Measurements from ENCODE around the gene DCAF7. TPM values are rescaled to one million over a fixed set of nuclear protein-coding genes. Genes with fewer than 3 reads are reported as not detected.

The DCAF7 gene
- polyA plus RNA-seq, 3 donors = 106 to 121 (median 112) TPM

- DNase-seq = peak; percentile 49
Observed at GRCh38 chr17:63519972-63520882, 30.1 kb upstream of the DCAF7 start.

GRCh38 chr17:63523253-63523855 is 26.9 kb upstream of the DCAF7 start, which contains the start of gene KCNH6:
Gene KCNH6 (plus strand): TSS chr17:63523358. CDS start chr17:63523414, 56 bp downstream.
- DNase-seq = no peak

DNA sequence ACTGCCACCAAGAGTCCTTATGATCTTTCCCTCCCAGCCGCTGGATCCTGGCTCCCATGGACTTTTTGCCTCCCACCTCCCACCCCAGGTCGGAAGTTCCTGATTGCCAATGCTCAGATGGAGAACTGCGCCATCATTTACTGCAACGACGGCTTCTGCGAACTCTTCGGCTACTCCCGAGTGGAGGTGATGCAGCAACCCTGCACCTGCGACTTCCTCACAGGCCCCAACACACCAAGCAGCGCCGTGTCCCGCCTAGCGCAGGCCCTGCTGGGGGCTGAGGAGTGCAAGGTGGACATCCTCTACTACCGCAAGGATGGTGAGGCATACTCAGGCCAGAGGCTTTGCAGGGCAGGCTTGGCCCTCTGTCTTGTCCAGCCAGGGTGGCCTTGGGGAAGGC is 26.2 kb upstream of the DCAF7 start:
- no peak for DNase-seq

DNA sequence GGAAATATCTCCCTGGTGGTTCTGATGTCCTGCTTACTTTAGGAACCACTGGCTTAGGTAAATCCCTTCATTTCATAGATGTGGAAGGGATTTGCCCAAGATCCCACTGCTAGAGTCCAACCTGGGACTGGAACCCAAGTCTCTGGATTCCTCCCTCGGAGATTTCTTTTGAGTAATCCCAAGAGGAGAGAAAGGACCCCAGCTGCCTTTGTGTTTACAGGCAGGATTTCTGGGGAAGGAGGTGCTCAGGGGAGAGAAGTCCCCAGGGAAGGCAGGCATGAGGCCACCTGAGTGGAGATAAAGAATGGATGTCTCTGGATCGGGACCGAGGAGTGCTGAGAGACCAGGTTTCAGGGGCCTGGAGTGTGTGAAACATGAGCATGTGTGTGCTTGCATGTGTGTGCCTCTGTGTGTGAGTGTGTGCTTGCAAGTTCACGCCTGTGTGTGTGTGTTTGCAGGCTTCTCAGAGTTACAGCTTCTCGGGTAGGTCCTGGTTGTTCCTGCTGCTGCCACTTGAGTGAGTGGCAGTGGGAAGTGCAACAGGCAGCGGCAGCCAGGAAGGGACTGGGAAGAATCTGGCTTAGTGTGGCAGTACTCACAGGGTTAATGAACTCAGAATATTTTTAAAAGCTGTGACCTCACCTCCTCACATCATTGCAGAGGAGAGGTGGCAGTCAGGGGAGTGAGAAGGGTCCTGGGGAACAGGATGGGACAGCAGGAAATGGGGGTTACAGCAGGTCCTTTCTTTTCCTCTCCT is 24.9 kb upstream of the DCAF7 start:
- DNase-seq = no peak

GRCh38 chr17:63526861-63527260 is 23.4 kb upstream of the DCAF7 start:
- no peak for DNase-seq

DNA sequence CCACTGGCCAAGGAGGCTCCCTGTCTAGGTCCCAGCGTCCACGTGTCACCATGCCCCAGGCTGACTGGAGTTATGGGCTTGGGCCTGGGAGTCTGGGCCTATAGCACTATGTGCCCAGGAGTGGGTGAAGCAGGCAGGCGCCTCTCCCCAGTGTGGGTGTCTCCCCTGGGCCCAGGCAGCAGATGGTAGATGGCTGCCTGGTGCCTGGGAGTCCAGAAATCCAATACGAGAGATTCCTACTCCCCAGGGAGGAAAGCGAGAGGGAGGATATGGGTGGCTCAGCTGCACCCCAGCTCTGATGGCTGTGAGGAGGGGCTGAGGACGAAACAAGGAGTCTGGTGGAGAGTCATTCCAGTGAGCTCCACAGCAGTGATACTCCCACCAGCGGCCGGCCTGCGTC is 22.1 kb upstream of the DCAF7 start:
- DNase-seq = no peak

DNA sequence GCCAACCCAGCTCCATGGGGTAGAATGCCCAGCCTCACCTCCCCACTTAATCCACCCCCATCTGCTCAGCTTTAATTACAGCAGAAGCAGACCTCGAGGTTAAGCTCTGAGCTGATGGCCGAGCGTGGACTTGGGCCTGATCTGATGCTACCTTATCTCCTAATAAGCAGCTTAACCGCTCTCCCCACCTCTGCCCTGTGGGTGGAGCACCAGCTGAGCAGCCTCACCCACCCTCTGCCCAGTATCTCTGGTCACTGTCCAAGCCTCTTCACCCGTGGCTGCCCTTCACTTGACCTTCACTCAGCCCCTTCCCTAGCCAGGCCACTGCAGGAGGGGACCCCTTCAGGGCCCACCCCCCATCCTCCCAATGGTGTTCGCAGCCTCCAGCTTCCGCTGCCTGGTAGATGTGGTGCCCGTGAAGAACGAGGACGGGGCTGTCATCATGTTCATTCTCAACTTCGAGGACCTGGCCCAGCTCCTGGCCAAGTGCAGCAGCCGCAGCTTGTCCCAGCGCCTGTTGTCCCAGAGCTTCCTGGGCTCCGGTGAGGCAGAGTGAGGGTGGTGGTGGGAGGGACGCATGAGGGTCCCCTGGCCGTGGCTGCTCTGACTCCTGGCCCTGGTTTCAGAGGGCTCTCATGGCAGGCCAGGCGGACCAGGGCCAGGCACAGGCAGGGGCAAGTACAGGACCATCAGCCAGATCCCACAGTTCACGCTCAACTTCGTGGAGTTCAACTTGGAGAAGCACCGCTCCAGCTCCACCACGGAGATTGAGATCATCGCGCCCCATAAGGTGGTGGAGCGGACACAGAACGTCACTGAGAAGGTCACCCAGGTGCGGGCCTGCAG is 20.3 kb upstream of the DCAF7 start:
- no peak for DNase-seq

DNA sequence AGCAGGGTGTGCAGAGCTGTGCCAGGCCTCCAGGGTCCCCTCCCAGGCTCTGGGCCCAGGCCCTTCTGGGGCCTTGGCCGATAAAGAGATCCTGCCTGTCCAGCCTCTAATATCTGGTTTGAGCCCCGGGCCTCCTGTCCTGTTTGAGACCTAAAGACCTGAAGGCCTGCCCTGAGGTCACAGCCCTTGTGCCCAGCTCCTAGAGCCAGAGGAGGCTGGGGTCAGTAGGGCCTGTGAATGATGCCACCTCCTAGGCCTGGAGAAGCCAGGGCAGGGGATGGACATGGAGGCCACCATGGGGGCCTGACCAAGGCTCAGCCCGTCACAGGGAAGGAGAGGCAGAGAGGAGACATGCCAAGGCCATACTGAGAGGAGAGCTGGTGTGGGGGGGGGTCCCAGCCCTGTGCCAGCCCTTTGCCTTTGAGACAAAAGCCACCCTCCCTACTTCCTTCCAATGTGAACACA is 19.7 kb upstream of the DCAF7 start:
- no peak for DNase-seq

GRCh38 chr17:63531022-63531965 is 19.0 kb upstream of the DCAF7 start:
- DNase-seq = no peak

DNA sequence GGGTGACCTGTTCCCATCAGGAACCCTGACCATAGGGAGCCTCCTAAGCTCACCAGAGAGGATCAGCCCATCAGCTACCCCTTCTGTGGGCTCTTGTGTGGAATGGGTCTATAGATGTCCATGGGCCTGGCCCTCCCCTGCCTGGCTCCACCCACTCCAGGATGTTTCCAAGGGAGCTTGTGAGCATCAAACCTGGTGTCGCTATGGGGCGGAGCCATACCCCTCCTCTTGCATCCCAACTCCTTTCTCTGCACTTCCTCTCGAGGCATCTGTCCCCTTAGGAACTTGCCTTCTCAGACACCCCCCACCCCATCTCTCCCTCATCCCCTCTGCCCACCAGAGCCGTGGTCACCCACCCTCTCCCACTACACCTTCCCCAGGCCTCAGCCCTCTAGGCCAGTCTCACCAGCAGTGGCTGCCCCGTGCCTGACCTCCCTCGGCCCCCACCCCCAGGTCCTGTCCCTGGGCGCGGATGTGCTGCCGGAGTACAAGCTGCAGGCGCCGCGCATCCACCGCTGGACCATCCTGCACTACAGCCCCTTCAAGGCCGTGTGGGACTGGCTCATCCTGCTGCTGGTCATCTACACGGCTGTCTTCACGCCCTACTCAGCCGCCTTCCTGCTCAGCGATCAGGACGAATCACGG is 16.7 kb upstream of the DCAF7 start:
- DNase-seq = no peak

GRCh38 chr17:63534078-63534570 is 16.2 kb upstream of the DCAF7 start:
- DNase-seq = no peak

GRCh38 chr17:63534816-63535455 is 15.3 kb upstream of the DCAF7 start:
- DNase-seq = no peak

DNA sequence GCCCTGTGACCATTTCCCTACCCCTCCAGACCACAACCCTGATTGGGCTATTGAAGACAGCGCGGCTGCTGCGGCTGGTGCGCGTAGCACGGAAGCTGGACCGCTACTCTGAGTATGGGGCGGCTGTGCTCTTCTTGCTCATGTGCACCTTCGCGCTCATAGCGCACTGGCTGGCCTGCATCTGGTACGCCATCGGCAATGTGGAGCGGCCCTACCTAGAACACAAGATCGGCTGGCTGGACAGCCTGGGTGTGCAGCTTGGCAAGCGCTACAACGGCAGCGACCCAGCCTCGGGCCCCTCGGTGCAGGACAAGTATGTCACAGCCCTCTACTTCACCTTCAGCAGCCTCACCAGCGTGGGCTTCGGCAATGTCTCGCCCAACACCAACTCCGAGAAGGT is 14.6 kb upstream of the DCAF7 start:
- DNase-seq = no peak

- DNase-seq = no peak
Observed at GRCh38 chr17:63537001-63537400, 13.3 kb upstream of the DCAF7 start.

- DNase-seq = peak; percentile 15
Observed at GRCh38 chr17:63537991-63538692, 12.1 kb upstream of the DCAF7 start.

- no peak for DNase-seq
Observed at GRCh38 chr17:63538693-63539595, 11.3 kb upstream of the DCAF7 start.

GRCh38 chr17:63540590-63540989 is 9.7 kb upstream of the DCAF7 start:
- peak; percentile 15 for DNase-seq
